Fibroblast of villous mesenchyme (primary cell): Measurements from ENCODE around the gene EIF3A. TPM values are rescaled to one million over a fixed set of nuclear protein-coding genes. Genes with fewer than 3 reads are reported as not detected.

Experiments
- DNase-seq: peaks from one replicate; pipeline ENCODE4 v3.0.0-alpha.2; 2010; ENCODE audit warnings: low read depth
- H3K4me3 ChIP-seq: 2 replicates; pipeline ENCODE4 v1.5.1; 2011; ENCODE audit warnings: low read depth, mild to moderate bottlenecking, low read length
- CTCF ChIP-seq: IDR thresholded peaks from 2 replicates; pipeline ENCODE4 v1.5.1; 2012; ENCODE audit warnings: low read depth, mild to moderate bottlenecking, low read length; ENCODE audit not compliant: insufficient read depth
- total RNA-seq: library from RNA; depleted of rRNA; stranded (reverse); fragments of >200 nt; gene quantifications from 2 replicates; pipeline ENCODE4 v1.2.3, GENCODE V29; 2012

The EIF3A gene
- total RNA-seq: 95.7 and 119 TPM in 2 replicates

GRCh38 chr10:119080521-119081259, at the start of gene EIF3A:
EIF3A (minus strand) TSS chr10:119080817; CDS start chr10:119080676, 141 bp downstream.
- H3K4me3 ChIP-seq: peak within 1 kb of the TSS; percentile 96
- DNase-seq: peak; percentile 95
- TF ChIP-seq CTCF: no peak

GRCh38 chr10:119129721-119130120, 49.1 kb upstream of the EIF3A start:
- no peak for DNase-seq
- no peak for TF ChIP-seq CTCF
- no peak overlapping the region for H3K4me3 ChIP-seq

GRCh38 chr10:119125942-119126341, 45.3 kb upstream of the EIF3A start:
- DNase-seq: no peak
- TF ChIP-seq CTCF: no peak

GRCh38 chr10:119120875-119121274, 40.3 kb upstream of the EIF3A start:
- no peak overlapping the region for H3K4me3 ChIP-seq
- TF ChIP-seq CTCF: no peak
- DNase-seq: no peak

More at GRCh38 chr10:119125942-119126341, 45.3 kb upstream of the EIF3A start:
- H3K4me3 ChIP-seq: no peak overlapping the region

GRCh38 chr10:119120413-119120867, 39.8 kb upstream of the EIF3A start:
- TF ChIP-seq CTCF: no peak
- peak; percentile 97 for DNase-seq
- H3K4me3 ChIP-seq: no peak overlapping the region

GRCh38 chr10:119119400-119119799, 38.8 kb upstream of the EIF3A start:
- no peak for TF ChIP-seq CTCF
- H3K4me3 ChIP-seq: no peak overlapping the region
- no peak for DNase-seq
